Panc1 (cell line): ENCODE data around the gene RNF4. TPM values are rescaled to one million over a fixed set of nuclear protein-coding genes. Genes with fewer than 3 reads are reported as not detected.
A peak's percentile ranks its signal among the peaks of the same experiment; 100 is the strongest.
"Not testable (repeated sequence)": the region's sequence is repeated elsewhere in the genome, so short reads cannot be mapped to it uniquely, and the experiment has no call there.

ENCODE experiments used
- ATAC-seq: fragments of 200-7000 bp; cut with Tn5 transposase; 2 replicates; pipeline ENCODE4 v1.9.1; 2020; ENCODE audit warnings: mild to moderate bottlenecking, moderate library complexity
- BruUV-seq: library from RNA; stranded (reverse); fragments of 400-500 nt; replicated peaks from 2 replicates; lab custom pipeline; 2021; lab: Mats Ljungman, UMichigan
- CTCF ChIA-PET: fragments of 300-600 bp; sonication (Branson Sonifier 250); formaldehyde crosslinking; loops from one replicate; lab custom pipeline; 2022; ENCODE audit warnings: antibody characterized with exemption; lab: Charles Lee
- POLR2A ChIA-PET: fragments of 300-600 bp; sonication (Branson Sonifier 250); formaldehyde crosslinking; loops from one replicate; lab custom pipeline; 2022; ENCODE audit warnings: antibody characterized with exemption; lab: Charles Lee
- DNase-seq: peaks from one replicate; pipeline ENCODE4 v3.0.0-alpha.2; 2010; ENCODE audit warnings: low read depth, low spot score
- H3K27ac ChIP-seq: 2 replicates; pipeline ENCODE4 v1.5.1; 2011; ENCODE audit warnings: mild to moderate bottlenecking, low read length, inconsistent platforms
- H3K27me3 ChIP-seq: fragments of 200-500 bp; sonication (Bioruptor generic); 2 replicates; pipeline ENCODE4 v1.6.0; 2014; ENCODE audit warnings: low read length, inconsistent platforms; ENCODE audit not compliant: control insufficient read depth, insufficient read depth
- H3K36me3 ChIP-seq: fragments of 200-500 bp; sonication (Bioruptor generic); 2 replicates; pipeline ENCODE4 v1.5.1; 2014; ENCODE audit warnings: inconsistent platforms, mild to moderate bottlenecking, low read length, moderate library complexity; ENCODE audit not compliant: control insufficient read depth, insufficient read depth
- H3K4me1 ChIP-seq: 2 replicates; pipeline ENCODE4 v1.5.1; 2011; ENCODE audit warnings: inconsistent platforms, mild to moderate bottlenecking, low read length, moderate library complexity; ENCODE audit not compliant: control insufficient read depth, insufficient read depth
- H3K4me3 ChIP-seq, 2 experiments: 2 replicates each; pipeline ENCODE4 v1.5.1; 2011 to 2012; ENCODE audit warnings: low read depth in 2 of 2, low read length in 2 of 2, mild to moderate bottlenecking in 2 of 2, inconsistent platforms in 1 of 2, moderate library complexity in 1 of 2
- H3K9me3 ChIP-seq: fragments of 200-500 bp; sonication (Bioruptor generic); 2 replicates; pipeline ENCODE4 v1.5.1; 2014; ENCODE audit warnings: low read depth, mild to moderate bottlenecking, inconsistent platforms, low read length, moderate library complexity; ENCODE audit not compliant: control insufficient read depth, insufficient read depth
- CTCF ChIP-seq: fragments of 450-650 bp; IDR thresholded peaks from 2 replicates; pipeline ENCODE4 v1.5.1; 2017; ENCODE audit warnings: mild to moderate bottlenecking
- POLR2AphosphoS5 ChIP-seq: IDR thresholded peaks from 2 replicates; pipeline ENCODE4 v1.6.1; 2012; ENCODE audit warnings: mild to moderate bottlenecking, low read depth, low read length, moderate library complexity
- TCF7L2 ChIP-seq: IDR thresholded peaks from 2 replicates; pipeline ENCODE4 v1.6.1; 2011; ENCODE audit warnings: mild to moderate bottlenecking, low read depth, low read length, inconsistent platforms
- in situ Hi-C: cut with HindIII; loops from 2 replicates; pipeline ENCODE4 v1.10.0; 2016; ENCODE audit warnings: low sequenced_read_pairs, low pct_unique_long_range_greater_than_20kb
- intact Hi-C: fragments of 100-400 bp; cut with micrococcal nuclease; formaldehyde crosslinking; loops from one replicate; pipeline ENCODE4 v1.10.0; 2022; ENCODE audit not compliant: unreplicated experiment
- total RNA-seq: library from RNA; stranded (reverse); gene quantifications from one replicate; pipeline ENCODE4 v1.2.1, GENCODE V29; 2021; ENCODE audit not compliant: unreplicated experiment
- TF ChIP-seq, protein P1 (sequence below), 2 experiments: IDR thresholded peaks; 2 replicates each; pipeline ENCODE4 v1.6.1; 2011 to 2012; ENCODE audit warnings: low read depth in 2 of 2, control low read depth in 1 of 2, low read length in 1 of 2, mild to moderate bottlenecking in 1 of 2, moderate library complexity in 1 of 2; ENCODE audit not compliant: insufficient read depth in 1 of 2

RNF4 gene
- total RNA-seq, 1 experiment from 2014 or later, result 55.0 TPM

- TF ChIP-seq POLR2AphosphoS5 (no peak), TCF7L2 (no peak), CTCF (no peak)
- Histone ChIP-seq H3K4me1 (0 out of 2 replicates have a peak, but pooled peaks cover 2% of the 10 kb centered on the region), H3K27ac (no peak overlapping the region), H3K9me3 (no peaks in the 10 kb centered on the region), H3K27me3 (no peaks in the 10 kb centered on the region), H3K36me3 (peaks cover 10% of the 10 kb centered on the region; the same call in 1 of the 2 replicates), H3K4me3 (no peak overlapping the region)
- CTCF ChIA-PET, result interaction anchor here (1.1 kb wide), 1 partner anchor 49 kb away, joined by 3 read pairs; no protein-coding TSS in a partner anchor
- POLR2A ChIA-PET, result no interaction called here
- ATAC-seq (no peak), DNase-seq (no peak)
- BruUV-seq, result no TSS peak
- intact Hi-C loops, result no loop called here
- in situ Hi-C loops, result no loop called here
Measured at GRCh38 chr4:2465032-2465431, 3.9 kb upstream of the RNF4 start.

- ATAC-seq, intact Hi-C loops: not testable (repeated sequence)
Measured at GRCh38 chr4:2465544-2465943, 3.4 kb upstream of the RNF4 start.

DNA sequence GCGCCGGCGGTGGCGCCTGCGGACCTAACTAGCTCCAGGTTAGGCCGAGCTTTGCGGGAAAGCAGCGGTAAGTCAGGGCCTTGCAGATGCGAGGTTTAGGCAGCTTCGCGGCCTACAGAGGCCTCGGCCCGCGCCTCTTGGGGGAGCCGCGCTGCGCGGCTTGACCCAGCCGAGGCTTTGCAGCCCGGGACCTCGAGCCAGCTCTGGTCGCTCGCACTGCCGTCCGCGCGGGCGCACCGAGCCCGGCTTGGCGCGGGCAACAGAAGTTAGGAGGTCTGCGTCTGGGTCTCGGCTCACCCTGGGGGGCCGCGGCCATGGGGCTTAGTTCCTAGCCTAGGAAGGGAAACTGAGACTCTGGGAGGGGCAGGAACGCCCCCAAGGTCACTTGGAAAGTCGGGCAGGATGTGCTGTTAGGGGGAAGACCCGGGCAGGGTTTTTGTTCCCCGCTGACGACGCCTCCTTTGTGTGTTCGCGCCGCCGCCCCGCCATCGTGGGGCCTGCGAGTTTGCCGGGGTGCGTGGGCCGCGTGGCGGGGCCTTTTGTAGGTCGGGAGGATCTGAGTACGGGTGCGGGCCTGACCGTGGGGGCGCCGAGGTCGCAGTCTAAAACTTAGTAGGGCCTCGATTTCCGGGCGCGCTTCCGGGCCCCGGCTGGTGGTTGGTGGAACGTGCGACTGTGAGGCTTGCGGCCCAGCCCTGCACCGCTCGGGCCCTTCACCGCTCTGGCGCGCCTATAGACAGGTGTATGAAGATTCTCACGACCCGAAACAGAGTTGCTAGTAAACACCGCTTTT is 482 bp downstream of the RNF4 start:
- DNase-seq, result no peak
- Histone ChIP-seq H3K36me3 (peaks cover 19% of the 10 kb centered on the region), H3K9me3 (no peaks in the 10 kb centered on the region), H3K4me1 (peaks cover 7% of the 10 kb centered on the region; the same call in 1 of the 2 replicates), H3K27ac (peak overlapping the region; percentile 93), H3K27me3 (no peaks in the 10 kb centered on the region), H3K4me3 (peak overlapping the region; percentile 88 to 93)
- ChIA-PET CTCF (interaction anchor here (0.7 kb wide), 1 partner anchor 20 kb away, joined by 4 read pairs; no protein-coding TSS in a partner anchor), POLR2A (interaction anchor here (0.6 kb wide), 1 partner anchor 55 kb away, joined by 4 read pairs; no protein-coding TSS in a partner anchor)
- intact Hi-C loops (no loop called here), in situ Hi-C loops (no loop called here)
- no TSS peak for BruUV-seq
- TF ChIP-seq, protein P1, sequence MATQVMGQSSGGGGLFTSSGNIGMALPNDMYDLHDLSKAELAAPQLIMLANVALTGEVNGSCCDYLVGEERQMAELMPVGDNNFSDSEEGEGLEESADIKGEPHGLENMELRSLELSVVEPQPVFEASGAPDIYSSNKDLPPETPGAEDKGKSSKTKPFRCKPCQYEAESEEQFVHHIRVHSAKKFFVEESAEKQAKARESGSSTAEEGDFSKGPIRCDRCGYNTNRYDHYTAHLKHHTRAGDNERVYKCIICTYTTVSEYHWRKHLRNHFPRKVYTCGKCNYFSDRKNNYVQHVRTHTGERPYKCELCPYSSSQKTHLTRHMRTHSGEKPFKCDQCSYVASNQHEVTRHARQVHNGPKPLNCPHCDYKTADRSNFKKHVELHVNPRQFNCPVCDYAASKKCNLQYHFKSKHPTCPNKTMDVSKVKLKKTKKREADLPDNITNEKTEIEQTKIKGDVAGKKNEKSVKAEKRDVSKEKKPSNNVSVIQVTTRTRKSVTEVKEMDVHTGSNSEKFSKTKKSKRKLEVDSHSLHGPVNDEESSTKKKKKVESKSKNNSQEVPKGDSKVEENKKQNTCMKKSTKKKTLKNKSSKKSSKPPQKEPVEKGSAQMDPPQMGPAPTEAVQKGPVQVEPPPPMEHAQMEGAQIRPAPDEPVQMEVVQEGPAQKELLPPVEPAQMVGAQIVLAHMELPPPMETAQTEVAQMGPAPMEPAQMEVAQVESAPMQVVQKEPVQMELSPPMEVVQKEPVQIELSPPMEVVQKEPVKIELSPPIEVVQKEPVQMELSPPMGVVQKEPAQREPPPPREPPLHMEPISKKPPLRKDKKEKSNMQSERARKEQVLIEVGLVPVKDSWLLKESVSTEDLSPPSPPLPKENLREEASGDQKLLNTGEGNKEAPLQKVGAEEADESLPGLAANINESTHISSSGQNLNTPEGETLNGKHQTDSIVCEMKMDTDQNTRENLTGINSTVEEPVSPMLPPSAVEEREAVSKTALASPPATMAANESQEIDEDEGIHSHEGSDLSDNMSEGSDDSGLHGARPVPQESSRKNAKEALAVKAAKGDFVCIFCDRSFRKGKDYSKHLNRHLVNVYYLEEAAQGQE (IDR thresholded peaks at IDR 0.05; ENCODE audit: insufficient read depth in 1 of 2, low read depth in 2 of 2, low read length in 1 of 2), result 0 out of 4 replicates have a peak, but pooled peaks of 1 of the 2 experiments have one; percentile 5
- no peak for TF ChIP-seq TCF7L2
- peak; percentile 69 for ATAC-seq

More at GRCh38 chr4:2465544-2465943, 3.4 kb upstream of the RNF4 start:
- H3K27ac ChIP-seq, H3K4me1 ChIP-seq, BruUV-seq, DNase-seq, in situ Hi-C loops, POLR2A ChIA-PET, H3K4me3 ChIP-seq, H3K27me3 ChIP-seq, H3K9me3 ChIP-seq, CTCF ChIA-PET: not testable (repeated sequence)
- peaks cover 12% of the 10 kb centered on the region; the same call in 1 of the 2 replicates for H3K36me3 ChIP-seq
